Thymus (tissue), 11 donors: ENCODE results near the gene DHDDS. TPM values are rescaled to one million over a fixed set of nuclear protein-coding genes. Genes with fewer than 3 reads are reported as not detected.

ENCODE experiments used
- DNase-seq, 9 donors: peaks; one replicate each; pipeline ENCODE4 v3.0.0-alpha.2; 2013; ENCODE audit warnings: low spot score in 9 of 9, low read depth in 6 of 9, missing footprints in 1 of 9
- H3K27ac ChIP-seq, 2 donors: one replicate each; pipeline ENCODE4 v1.5.1; 2013; ENCODE audit warnings: control low read depth in 1 of 2, low read depth in 1 of 2, low read length in 1 of 2, mild to moderate bottlenecking in 1 of 2, moderate library complexity in 1 of 2
- H3K27me3 ChIP-seq, 2 donors: one replicate each; pipeline ENCODE4 v1.5.1; 2013; ENCODE audit warnings: low read length in 1 of 2; ENCODE audit not compliant: control insufficient read depth in 2 of 2, insufficient read depth in 1 of 2
- H3K36me3 ChIP-seq, 2 donors: one replicate each; pipeline ENCODE4 v1.5.1; 2013; ENCODE audit warnings: low read length in 1 of 2, mild to moderate bottlenecking in 1 of 2, moderate library complexity in 1 of 2; ENCODE audit not compliant: control insufficient read depth in 2 of 2, insufficient read depth in 2 of 2
- H3K4me1 ChIP-seq, 2 donors: one replicate each; pipeline ENCODE4 v1.5.1; 2013; ENCODE audit warnings: low read length in 2 of 2; ENCODE audit not compliant: control insufficient read depth in 2 of 2, insufficient read depth in 2 of 2
- H3K4me3 ChIP-seq, 2 donors: one replicate each; pipeline ENCODE4 v1.5.1; 2013; ENCODE audit warnings: low read length in 2 of 2, control low read depth in 1 of 2, mild to moderate bottlenecking in 1 of 2
- H3K9me3 ChIP-seq, 2 donors: one replicate each; pipeline ENCODE4 v1.5.1; 2013; ENCODE audit warnings: low read length in 1 of 2, mild to moderate bottlenecking in 1 of 2; ENCODE audit not compliant: control insufficient read depth in 2 of 2, insufficient read depth in 1 of 2
- WGBS: extraction: QIAGEN DNeasy Blood & Tissue Kit; methylation state at CpG from one replicate; pipeline ENCODE4 v1.1.7; 2013; 5-methylcytosine and 5-hydroxymethylcytosine counted together
- polyA plus RNA-seq: library from polyadenylated mRNA; stranded (reverse); fragments of 200-250 nt; gene quantifications from one replicate; pipeline ENCODE4 v1.2.3, GENCODE V29; 2013
- total RNA-seq: library from RNA; stranded (reverse); fragments of 120-200 nt; gene quantifications from one replicate; pipeline ENCODE4 v1.2.4, GENCODE V29; 2013
- donor health status: healthy.

DHDDS gene
- total and polyA plus RNA-seq, 2 donors = 18.4 to 20.3 TPM

DNA sequence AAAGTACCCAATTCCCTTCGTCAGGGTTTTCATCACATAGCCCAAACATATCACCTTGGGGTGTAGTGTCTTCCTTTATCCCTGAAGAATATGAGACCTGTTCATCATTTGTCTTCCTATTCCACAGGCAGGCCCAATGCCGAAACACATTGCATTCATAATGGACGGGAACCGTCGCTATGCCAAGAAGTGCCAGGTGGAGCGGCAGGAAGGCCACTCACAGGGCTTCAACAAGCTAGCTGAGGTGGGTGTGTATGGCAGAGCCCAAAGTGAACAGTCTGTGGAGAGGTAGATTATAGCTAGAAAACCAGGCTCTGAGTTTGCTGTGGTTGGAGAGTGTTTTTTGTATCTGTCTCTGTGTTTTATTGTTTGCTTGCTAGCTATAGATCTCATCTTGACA, 5.9 kb downstream of the DHDDS start:
- H3K4me1 ChIP-seq = peaks cover 3 to 4% of the 10 kb centered on the region in 2 donors
- no peak overlapping the region for H3K4me3 ChIP-seq
- peaks cover 45 to 57% of the 10 kb centered on the region in 2 donors for H3K36me3 ChIP-seq
- H3K27me3 ChIP-seq = no peaks in the 10 kb centered on the region
- 98% methylated on average over 6 of the region's 6 CpGs for WGBS
- H3K9me3 ChIP-seq = no peaks in the 10 kb centered on the region
- DNase-seq = no peak
- no peak overlapping the region for H3K27ac ChIP-seq

DNA sequence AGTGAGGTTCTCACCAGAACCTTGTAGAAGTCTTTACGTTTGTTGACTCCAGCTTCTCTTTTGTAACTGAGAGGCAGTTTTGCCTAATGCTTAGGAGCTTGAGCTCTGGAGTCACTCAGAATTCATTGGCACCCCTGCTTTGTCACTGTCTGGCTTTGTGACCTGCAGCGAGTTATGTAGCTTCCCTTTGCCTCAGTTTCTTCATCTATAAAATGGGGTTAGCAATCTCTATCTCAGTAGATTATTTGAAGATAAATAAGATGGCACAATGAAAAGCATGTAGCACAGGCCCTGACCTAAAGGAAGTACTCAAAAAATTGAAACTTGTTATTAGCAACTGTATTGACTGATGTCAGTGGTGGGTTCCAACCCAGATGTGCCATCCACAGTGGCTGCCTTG, 8.1 kb downstream of the DHDDS start:
- WGBS = 96% methylated on average over 2 of the region's 2 CpGs
- no peaks in the 10 kb centered on the region for H3K27me3 ChIP-seq
- H3K36me3 ChIP-seq = peaks cover 59 to 75% of the 10 kb centered on the region in 2 donors
- H3K9me3 ChIP-seq = no peaks in the 10 kb centered on the region
- H3K4me1 ChIP-seq = no peaks in the 10 kb centered on the region
- no peak for DNase-seq
- H3K27ac ChIP-seq = no peak overlapping the region
- H3K4me3 ChIP-seq = no peak overlapping the region

DNA sequence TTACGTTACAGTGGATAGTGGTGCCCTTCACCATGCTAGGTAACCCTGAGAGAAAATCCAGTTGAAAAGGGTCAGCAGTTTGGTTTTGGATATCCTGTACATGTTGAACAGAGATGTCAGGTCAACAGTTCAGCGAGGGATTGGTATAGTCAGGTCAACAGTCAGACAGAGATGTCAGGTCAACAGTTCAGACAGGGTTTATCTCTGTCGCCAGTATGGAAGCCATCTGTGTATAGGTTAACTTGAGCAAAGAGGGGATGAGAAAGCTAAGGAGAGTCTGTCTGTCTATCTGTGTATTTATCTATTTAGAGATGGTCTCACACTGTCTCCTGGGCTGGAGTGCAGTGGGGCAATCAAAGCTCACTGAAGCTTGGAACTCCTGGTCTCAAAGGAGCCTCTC, 17.7 kb downstream of the DHDDS start:
- H3K9me3 ChIP-seq = no peaks in the 10 kb centered on the region
- DNase-seq = no peak
- H3K27me3 ChIP-seq = no peaks in the 10 kb centered on the region
- WGBS = over 99% methylated on average over 3 of the region's 3 CpGs
- H3K4me3 ChIP-seq = no peak overlapping the region
- H3K4me1 ChIP-seq = no peaks in the 10 kb centered on the region
- peaks cover 34 to 39% of the 10 kb centered on the region in 2 donors for H3K36me3 ChIP-seq
- no peak overlapping the region for H3K27ac ChIP-seq

DNA sequence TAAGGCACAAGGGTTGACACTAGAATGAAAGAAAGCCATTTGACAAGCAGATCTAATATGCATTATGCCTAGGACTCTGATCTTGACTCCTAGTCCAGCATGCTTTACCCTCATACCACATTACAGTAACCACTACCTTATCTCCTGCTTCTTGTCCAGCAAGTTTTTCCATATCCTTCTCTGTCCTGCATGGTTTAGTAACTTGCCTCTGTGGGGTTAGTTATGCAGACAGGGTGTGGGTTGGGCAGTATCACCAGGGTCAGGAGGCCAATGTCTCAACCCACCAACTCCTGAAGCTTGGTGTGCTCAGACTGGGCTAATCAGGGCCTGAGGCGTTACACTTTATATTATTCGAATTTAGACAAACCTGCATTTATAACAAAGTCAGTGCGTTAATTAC, 18.8 kb downstream of the DHDDS start:
- Histone ChIP-seq H3K9me3 (no peaks in the 10 kb centered on the region), H3K27me3 (no peaks in the 10 kb centered on the region), H3K4me3 (no peak overlapping the region), H3K4me1 (no peaks in the 10 kb centered on the region), H3K27ac (no peak overlapping the region), H3K36me3 (peaks cover 32 to 41% of the 10 kb centered on the region in 2 donors)
- DNase-seq = no peak
- WGBS = 98% methylated on average over 3 of the region's 3 CpGs

DNA sequence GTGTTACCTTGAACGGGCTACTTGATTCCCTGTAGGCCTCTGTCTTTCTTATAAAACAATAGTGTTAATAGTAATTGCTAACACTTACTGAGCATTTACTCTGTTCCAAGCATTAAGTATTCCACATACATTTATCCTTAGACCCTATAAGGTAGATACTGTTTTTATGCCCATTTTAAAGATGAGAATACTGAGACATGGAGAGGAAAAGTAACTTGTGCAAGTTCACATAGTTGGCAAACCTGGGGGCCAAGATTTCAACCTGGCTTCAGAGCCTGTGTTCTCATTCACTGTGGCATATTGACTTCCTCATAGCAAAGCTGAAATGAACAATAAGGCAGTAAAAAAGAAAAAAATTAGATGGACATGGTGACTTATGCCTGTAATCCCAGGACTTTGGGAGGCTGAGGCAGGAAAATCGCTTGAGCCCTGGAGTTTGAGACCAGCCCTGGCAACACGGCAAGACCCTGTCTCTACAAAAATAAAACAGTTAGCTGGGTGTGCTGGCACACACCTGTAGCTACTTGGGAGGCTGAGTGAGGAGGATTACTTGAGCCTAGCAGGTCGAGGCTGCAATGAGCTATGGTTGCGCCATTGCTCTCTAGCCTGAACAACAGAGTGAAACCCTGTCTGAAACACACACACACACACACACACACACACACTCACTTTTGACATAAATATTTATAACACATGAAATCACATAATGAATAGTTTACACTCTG, 20.5 kb downstream of the DHDDS start:
- Histone ChIP-seq H3K27ac (no peak overlapping the region), H3K27me3 (no peaks in the 10 kb centered on the region), H3K9me3 (no peaks in the 10 kb centered on the region), H3K4me1 (no peaks in the 10 kb centered on the region), H3K4me3 (no peak overlapping the region), H3K36me3 (peaks cover 21 to 28% of the 10 kb centered on the region in 2 donors)
- over 99% methylated on average over 5 of the region's 5 CpGs for WGBS
- no peak for DNase-seq

DNA sequence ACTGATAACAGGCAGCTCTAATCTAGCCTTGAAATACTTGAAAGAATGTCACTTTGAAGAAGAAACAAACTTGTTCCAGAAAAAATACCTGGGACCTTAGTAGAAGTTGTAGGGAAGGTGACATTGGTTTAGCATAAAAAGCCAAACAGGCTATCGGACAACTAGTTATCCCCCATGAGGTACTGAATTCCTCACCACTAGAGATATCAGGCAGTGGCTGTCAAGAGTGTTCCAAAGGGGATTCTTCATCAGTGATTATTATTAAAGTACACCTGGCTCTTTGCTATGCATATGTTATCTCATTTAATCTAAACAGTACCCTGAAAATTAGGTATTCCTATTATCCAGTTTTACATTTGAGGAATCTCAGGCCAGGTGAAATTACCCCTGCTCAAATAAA, 27.0 kb downstream of the DHDDS start:
- 96% methylated on average over 1 of the region's 1 CpG for WGBS

GRCh38 chr1:26459573-26460031, 27.5 kb downstream of the DHDDS start:
- Histone ChIP-seq H3K36me3 (peaks cover 22 to 59% of the 10 kb centered on the region in 2 donors), H3K4me3 (no peak overlapping the region), H3K27me3 (no peaks in the 10 kb centered on the region), H3K27ac (no peak overlapping the region), H3K9me3 (no peaks in the 10 kb centered on the region), H3K4me1 (no peaks in the 10 kb centered on the region)
- DNase-seq = no peak
- 96% methylated on average over 3 of the region's 3 CpGs for WGBS

More for the DNA sequence above, 27.0 kb downstream of the DHDDS start:
- Histone ChIP-seq H3K36me3 (peaks cover 17 to 56% of the 10 kb centered on the region in 2 donors), H3K4me3 (no peak overlapping the region), H3K27ac (no peak overlapping the region), H3K9me3 (no peaks in the 10 kb centered on the region), H3K27me3 (no peaks in the 10 kb centered on the region), H3K4me1 (no peaks in the 10 kb centered on the region)
- DNase-seq = no peak

GRCh38 chr1:26468911-26469310, 36.8 kb downstream of the DHDDS start:
- WGBS = 95% methylated on average over 10 of the region's 10 CpGs
- no peak for DNase-seq
- Histone ChIP-seq H3K4me1 (peaks cover 24 to 31% of the 10 kb centered on the region in 2 donors), H3K36me3 (peaks cover 45 to 67% of the 10 kb centered on the region in 2 donors), H3K27me3 (no peaks in the 10 kb centered on the region), H3K9me3 (no peaks in the 10 kb centered on the region), H3K4me3 (no peak overlapping the region), H3K27ac (no peak overlapping the region)

- Histone ChIP-seq H3K4me3 (no peak overlapping the region), H3K27me3 (no peaks in the 10 kb centered on the region), H3K36me3 (peaks cover 43 to 68% of the 10 kb centered on the region in 2 donors), H3K4me1 (peaks cover 26 to 32% of the 10 kb centered on the region in 2 donors), H3K27ac (no peak overlapping the region), H3K9me3 (no peaks in the 10 kb centered on the region)
- 96% methylated on average over 5 of the region's 5 CpGs for WGBS
- no peak for DNase-seq
Measured at GRCh38 chr1:26469558-26469957, 37.4 kb downstream of the DHDDS start.
